PC-9 (cell line): ENCODE data around the gene DIDO1.

Source experiments
- EZH2 ChIP-seq: fragments of 200-600 bp; sonication (generic); IDR thresholded peaks from 2 replicates; pipeline ENCODE4 v1.8.0; 2017; ENCODE audit warnings: antibody characterized with exemption, low read depth
- TF ChIP-seq, protein P1 (sequence below): fragments of 200-600 bp; sonication (generic); conservative IDR thresholded peaks from 2 replicates; pipeline ENCODE4 v1.6.1; 2017; ENCODE audit warnings: mixed run types, antibody characterized with exemption, mild to moderate bottlenecking, moderate library complexity

DNA sequence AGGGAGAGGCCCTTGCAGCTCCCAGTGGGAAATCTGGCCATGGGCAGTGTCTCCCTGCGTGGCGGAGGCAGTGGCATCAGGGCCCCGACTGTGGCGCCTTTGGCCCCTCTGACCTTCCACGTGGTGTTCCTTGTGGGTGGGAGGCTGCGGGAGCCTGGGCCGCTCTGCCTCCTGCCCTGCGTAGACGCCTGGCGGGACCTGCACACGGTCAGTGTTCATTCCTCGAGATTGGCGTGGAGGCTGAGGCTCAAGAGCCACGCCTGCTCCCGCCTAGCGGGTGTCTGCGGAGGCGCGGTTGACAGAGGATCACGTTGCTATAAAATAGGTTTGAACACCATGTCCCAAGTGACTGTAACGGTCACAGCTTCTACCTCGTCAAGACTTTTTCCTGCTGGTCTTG lies 95.5 kb downstream of the DIDO1 start:
- TF ChIP-seq, protein P1, sequence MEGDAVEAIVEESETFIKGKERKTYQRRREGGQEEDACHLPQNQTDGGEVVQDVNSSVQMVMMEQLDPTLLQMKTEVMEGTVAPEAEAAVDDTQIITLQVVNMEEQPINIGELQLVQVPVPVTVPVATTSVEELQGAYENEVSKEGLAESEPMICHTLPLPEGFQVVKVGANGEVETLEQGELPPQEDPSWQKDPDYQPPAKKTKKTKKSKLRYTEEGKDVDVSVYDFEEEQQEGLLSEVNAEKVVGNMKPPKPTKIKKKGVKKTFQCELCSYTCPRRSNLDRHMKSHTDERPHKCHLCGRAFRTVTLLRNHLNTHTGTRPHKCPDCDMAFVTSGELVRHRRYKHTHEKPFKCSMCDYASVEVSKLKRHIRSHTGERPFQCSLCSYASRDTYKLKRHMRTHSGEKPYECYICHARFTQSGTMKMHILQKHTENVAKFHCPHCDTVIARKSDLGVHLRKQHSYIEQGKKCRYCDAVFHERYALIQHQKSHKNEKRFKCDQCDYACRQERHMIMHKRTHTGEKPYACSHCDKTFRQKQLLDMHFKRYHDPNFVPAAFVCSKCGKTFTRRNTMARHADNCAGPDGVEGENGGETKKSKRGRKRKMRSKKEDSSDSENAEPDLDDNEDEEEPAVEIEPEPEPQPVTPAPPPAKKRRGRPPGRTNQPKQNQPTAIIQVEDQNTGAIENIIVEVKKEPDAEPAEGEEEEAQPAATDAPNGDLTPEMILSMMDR, result no peak
- no peak for TF ChIP-seq EZH2
